Esophagus squamous epithelium (tissue), 5 donors: Measurements from ENCODE around the gene SMURF2. TPM values are rescaled to one million over a fixed set of nuclear protein-coding genes. Genes with fewer than 3 reads are reported as not detected.
"Not testable (repeated sequence)": the region's sequence is repeated elsewhere in the genome, so short reads cannot be mapped to it uniquely, and the experiment has no call there.

Experiments used
- DNase-seq: peaks from one replicate; lab custom pipeline; 2025; lab: John Stamatoyannopoulos, UW
- H3K27ac ChIP-seq, 4 donors: fragments of 200-600 bp; sonication (generic); one replicate each; pipeline ENCODE4 v1.5.1; 2016 to 2019; ENCODE audit warnings: mild to moderate bottlenecking in 1 of 4
- H3K27me3 ChIP-seq, 4 donors: fragments of 200-600 bp; sonication (generic); 1 replicate in 3 of 4; 2 replicates in 1 of 4; pipeline versions ENCODE4 v1.5.1 to v1.6.0; 2017 to 2021; ENCODE audit warnings: antibody characterized with exemption in 1 of 4
- H3K36me3 ChIP-seq, 3 donors: fragments of 200-600 bp; sonication (generic); one replicate each; pipeline ENCODE4 v1.5.1; 2016 to 2019
- H3K4me1 ChIP-seq, 3 donors: fragments of 200-600 bp; sonication (generic); one replicate each; pipeline ENCODE4 v1.5.1; 2017 to 2019
- H3K4me3 ChIP-seq, 4 donors: fragments of 200-600 bp; sonication (generic); 1 replicate in 3 of 4; 2 replicates in 1 of 4; pipeline ENCODE4 v1.5.1; 2016 to 2019; ENCODE audit warnings: mild to moderate bottlenecking in 2 of 4, moderate library complexity in 1 of 4
- H3K9me3 ChIP-seq, 3 donors: fragments of 200-600 bp; sonication (generic); one replicate each; pipeline ENCODE4 v1.5.1; 2016 to 2019
- CTCF ChIP-seq, 6 experiments: fragments of 450-650 bp in 4 of 6; fragments of 200-600 bp in 2 of 6; sonication (generic) in 2 of 6; IDR thresholded peaks; one replicate each; pipeline ENCODE4 v1.5.1; 2016 to 2019; ENCODE audit warnings: antibody characterized with exemption in 6 of 6, mild to moderate bottlenecking in 4 of 6, moderate library complexity in 4 of 6
- POLR2A ChIP-seq, 4 donors: fragments of 450-650 bp; IDR thresholded peaks; one replicate each; pipeline ENCODE4 v1.6.1; 2017; ENCODE audit warnings: antibody characterized with exemption in 4 of 4, mild to moderate bottlenecking in 4 of 4, moderate library complexity in 3 of 4
- WGBS, 2 donors: methylation state at CpG; one replicate each; pipeline ENCODE4 v1.1.5; 2018; 5-methylcytosine and 5-hydroxymethylcytosine counted together
- intact Hi-C: fragments of 100-400 bp; cut with DNase I; formaldehyde crosslinking; loops from one replicate; pipeline ENCODE4 v1.15.0; 2022
- total RNA-seq, 4 donors: library from RNA; depleted of rRNA; stranded (reverse); fragments of >200 nt; gene quantifications; one replicate each; pipeline ENCODE4 v1.1.0, GENCODE V29; 2016
- donor health status: DM: yes; HTN: yes; CAD: no.

SMURF2 gene
- total RNA-seq, 4 donors from 2014 or later = 7.0 to 22.7 (median 13.0) TPM

- H3K27ac ChIP-seq = no peak overlapping the region
- TF ChIP-seq POLR2A (IDR thresholded peaks at IDR 0.05) = no peak
- no peak for TF ChIP-seq CTCF (IDR thresholded peaks at IDR 0.05)
- H3K4me3 ChIP-seq = no peak overlapping the region
- no peaks in the 10 kb centered on the region for H3K36me3 ChIP-seq
- H3K27me3 ChIP-seq = no peaks in the 10 kb centered on the region
- no peak for DNase-seq
- no peaks in the 10 kb centered on the region for H3K9me3 ChIP-seq
- H3K4me1 ChIP-seq = peaks cover 0 to 30% (median 3%) of the 10 kb centered on the region in 3 donors
- intact Hi-C loops = no loop called here
- WGBS, 2 donors = 91 to 98% methylated on average over 4 of the region's 4 CpGs
Observed at GRCh38 chr17:64618848-64619247, 43.3 kb downstream of the SMURF2 start.

GRCh38 chr17:64617125-64617780 lies 44.9 kb downstream of the SMURF2 start:
- Histone ChIP-seq H3K36me3 (no peaks in the 10 kb centered on the region), H3K27me3 (no peaks in the 10 kb centered on the region), H3K27ac (no peak overlapping the region), H3K4me3 (no peak overlapping the region), H3K9me3 (no peaks in the 10 kb centered on the region), H3K4me1 (peaks cover 0 to 30% (median 0%) of the 10 kb centered on the region in 3 donors)
- TF ChIP-seq CTCF (IDR thresholded peaks at IDR 0.05) = no peak
- intact Hi-C loops = no loop called here
- WGBS, 2 donors = 89 to 96% methylated on average over 5 of the region's 5 CpGs
- no peak for DNase-seq

GRCh38 chr17:64615028-64615677 lies 47.0 kb downstream of the SMURF2 start:
- H3K9me3 ChIP-seq = no peaks in the 10 kb centered on the region
- peaks cover 0 to 25% (median 0%) of the 10 kb centered on the region in 3 donors for H3K4me1 ChIP-seq
- WGBS, 2 donors = 64 to 68% methylated on average over 3 of the region's 3 CpGs
- DNase-seq = no peak
- no peak overlapping the region for H3K27ac ChIP-seq
- TF ChIP-seq CTCF (IDR thresholded peaks at IDR 0.05) (no peak), POLR2A (IDR thresholded peaks at IDR 0.05) (no peak)
- no peaks in the 10 kb centered on the region for H3K36me3 ChIP-seq
- H3K4me3 ChIP-seq = no peak overlapping the region
- no peaks in the 10 kb centered on the region for H3K27me3 ChIP-seq
- intact Hi-C loops = no loop called here

- TF ChIP-seq POLR2A (IDR thresholded peaks at IDR 0.05) = no peak
- no peak for TF ChIP-seq CTCF (IDR thresholded peaks at IDR 0.05)
- 78 to 80% methylated on average over 2 of the region's 2 CpGs for WGBS, 2 donors
- DNase-seq = no peak
- no peaks in the 10 kb centered on the region for H3K9me3 ChIP-seq
- H3K36me3 ChIP-seq = no peaks in the 10 kb centered on the region
- H3K4me3 ChIP-seq = no peak overlapping the region
- intact Hi-C loops = no loop called here
- no peaks in the 10 kb centered on the region for H3K27me3 ChIP-seq
- H3K4me1 ChIP-seq = peaks cover 0 to 25% (median 0%) of the 10 kb centered on the region in 3 donors
- H3K27ac ChIP-seq = no peak overlapping the region
Observed at GRCh38 chr17:64614266-64615027, 47.7 kb downstream of the SMURF2 start.

- no peak for DNase-seq
- Histone ChIP-seq H3K27me3 (no peaks in the 10 kb centered on the region), H3K36me3 (no peaks in the 10 kb centered on the region), H3K9me3 (no peaks in the 10 kb centered on the region), H3K4me3 (no peak overlapping the region), H3K4me1 (peaks cover 0 to 25% (median 0%) of the 10 kb centered on the region in 3 donors), H3K27ac (no peak overlapping the region)
- intact Hi-C loops = no loop called here
- 86 to 89% methylated on average over 7 of the region's 7 CpGs for WGBS, 2 donors
- TF ChIP-seq POLR2A (IDR thresholded peaks at IDR 0.05) (no peak), CTCF (IDR thresholded peaks at IDR 0.05) (no peak)
Observed at GRCh38 chr17:64611369-64611768, 50.7 kb downstream of the SMURF2 start.

- WGBS, 2 donors = 92 to 100% methylated on average over 2 of the region's 2 CpGs
- DNase-seq, H3K27me3 ChIP-seq, intact Hi-C loops, H3K27ac ChIP-seq, H3K9me3 ChIP-seq, H3K4me3 ChIP-seq, H3K36me3 ChIP-seq: not testable (repeated sequence)
- peaks cover 0 to 25% (median 0%) of the 10 kb centered on the region in 3 donors for H3K4me1 ChIP-seq
Observed at GRCh38 chr17:64610244-64610643, 51.9 kb downstream of the SMURF2 start.
